IMR-90 (cell line): Measurements from ENCODE around the gene CACNG7. TPM values are rescaled to one million over a fixed set of nuclear protein-coding genes. Genes with fewer than 3 reads are reported as not detected.

Source experiments
- ATAC-seq: fragments of 200-7000 bp; cut with Tn5 transposase; 2 replicates; pipeline ENCODE4 v1.9.1; 2020; ENCODE audit warnings: low read depth, mild to moderate bottlenecking, moderate library complexity
- BruUV-seq: library from RNA; stranded (reverse); fragments of 400-500 nt; replicated peaks from 2 replicates; lab custom pipeline; 2021; lab: Mats Ljungman, UMichigan
- CTCF ChIA-PET: fragments of 300-600 bp; formaldehyde crosslinking; extraction: SDS; loops from one replicate; lab custom pipeline; 2021; ENCODE audit warnings: antibody characterized with exemption; lab: Yijun Ruan, JAX
- POLR2A ChIA-PET: fragments of 300-600 bp; sonication (Branson Sonifier 250); formaldehyde crosslinking; loops from one replicate; lab custom pipeline; 2022; ENCODE audit warnings: antibody characterized with exemption; ENCODE audit not compliant: unreplicated experiment; lab: Charles Lee
- DNase-seq: peaks from one replicate; pipeline ENCODE4 v3.0.0; 2013
- H2AFZ ChIP-seq: replicated peaks from 2 replicates; pipeline ENCODE3; 2013; ENCODE audit warnings: low read length, mild to moderate bottlenecking; ENCODE audit not compliant: poor library complexity
- H2AK5ac ChIP-seq: 2 replicates; pipeline ENCODE4 v1.6.1; 2013; ENCODE audit warnings: low read depth, low read length, inconsistent platforms
- H2AK9ac ChIP-seq: replicated peaks from 2 replicates; pipeline ENCODE3; 2013; ENCODE audit warnings: mild to moderate bottlenecking, low read depth, low read length, moderate library complexity; ENCODE audit not compliant: poor library complexity
- H2BK120ac ChIP-seq: 2 replicates; pipeline ENCODE4 v1.6.1; 2013; ENCODE audit warnings: low read depth, low read length, inconsistent platforms
- H2BK15ac ChIP-seq: 3 replicates; pipeline ENCODE4 v1.6.1; 2013; ENCODE audit warnings: low read depth, low read length, inconsistent platforms
- H2BK20ac ChIP-seq: 2 replicates; pipeline ENCODE4 v1.6.1; 2013; ENCODE audit warnings: low read depth, mild to moderate bottlenecking, inconsistent platforms, low read length, moderate library complexity
- H2BK5ac ChIP-seq: 2 replicates; pipeline ENCODE4 v1.6.1; 2013; ENCODE audit warnings: mild to moderate bottlenecking, low read depth, low read length, inconsistent platforms; ENCODE audit not compliant: poor library complexity, severe bottlenecking
- H3K14ac ChIP-seq: replicated peaks from 2 replicates; pipeline ENCODE4 v1.6.1; 2013; ENCODE audit warnings: low read depth, low read length, inconsistent platforms
- H3K18ac ChIP-seq: 2 replicates; pipeline ENCODE4 v1.6.1; 2013; ENCODE audit warnings: low read depth, low read length, control low read depth
- H3K23ac ChIP-seq: 2 replicates; pipeline ENCODE4 v1.6.1; 2013; ENCODE audit warnings: low read depth, low read length, inconsistent platforms
- H3K27ac ChIP-seq: 2 replicates; pipeline ENCODE4 v1.5.1; 2013; ENCODE audit warnings: mild to moderate bottlenecking, control low read depth, low read length; ENCODE audit not compliant: insufficient read depth
- H3K27me3 ChIP-seq: 2 replicates; pipeline ENCODE4 v1.6.1; 2013; ENCODE audit warnings: low read length; ENCODE audit not compliant: control insufficient read depth, insufficient read depth
- H3K36me3 ChIP-seq: 2 replicates; pipeline ENCODE4 v1.6.1; 2013; ENCODE audit warnings: low read length, mixed read lengths; ENCODE audit not compliant: control insufficient read depth, insufficient read depth
- H3K4ac ChIP-seq: 2 replicates; pipeline ENCODE4 v1.6.1; 2013; ENCODE audit warnings: low read depth, low read length, inconsistent platforms
- H3K4me1 ChIP-seq: 2 replicates; pipeline ENCODE4 v1.6.1; 2013; ENCODE audit warnings: low read length, mixed read lengths; ENCODE audit not compliant: control insufficient read depth, insufficient read depth
- H3K4me2 ChIP-seq: 2 replicates; pipeline ENCODE4 v1.6.1; 2013; ENCODE audit warnings: low read depth, mild to moderate bottlenecking, control low read depth, low read length, moderate library complexity
- H3K4me3 ChIP-seq: 2 replicates; pipeline ENCODE4 v1.5.1; 2013; ENCODE audit warnings: low read depth, mild to moderate bottlenecking, control low read depth, low read length, moderate library complexity; ENCODE audit not compliant: insufficient read depth
- H3K56ac ChIP-seq: 2 replicates; pipeline ENCODE4 v1.6.1; 2013; ENCODE audit warnings: low read length, inconsistent platforms; ENCODE audit not compliant: insufficient read depth; ENCODE audit errors: extremely low read depth
- H3K79me1 ChIP-seq, 2 experiments: 2 replicates each; pipeline ENCODE4 v1.6.1; 2013; ENCODE audit warnings: low read length in 2 of 2, inconsistent platforms in 1 of 2, low read depth in 1 of 2
- H3K9ac ChIP-seq: 2 replicates; pipeline ENCODE4 v1.6.1; 2013; ENCODE audit warnings: low read depth, low read length, control low read depth
- H3K9me1 ChIP-seq: 2 replicates; pipeline ENCODE4 v1.6.1; 2013; ENCODE audit warnings: low read length, inconsistent platforms; ENCODE audit not compliant: insufficient read depth
- H3K9me3 ChIP-seq: 2 replicates; pipeline ENCODE4 v1.6.1; 2013; ENCODE audit warnings: low read length; ENCODE audit not compliant: control insufficient read depth, insufficient read depth
- H4K20me1 ChIP-seq: 2 replicates; pipeline ENCODE4 v1.6.1; 2013; ENCODE audit warnings: low read length, inconsistent platforms; ENCODE audit not compliant: insufficient read depth
- H4K5ac ChIP-seq: 2 replicates; pipeline ENCODE4 v1.6.1; 2013; ENCODE audit warnings: mild to moderate bottlenecking, low read depth, low read length, control low read depth
- H4K8ac ChIP-seq, 2 experiments: 2 replicates each; pipeline ENCODE4 v1.6.1; 2013; ENCODE audit warnings: low read depth in 2 of 2, low read length in 2 of 2, control low read depth in 1 of 2, inconsistent platforms in 1 of 2
- H4K91ac ChIP-seq: 2 replicates; pipeline ENCODE4 v1.6.1; 2013; ENCODE audit warnings: low read depth, low read length, inconsistent platforms; ENCODE audit not compliant: insufficient read depth
- BHLHE40 ChIP-seq: fragments of 150-350 bp; IDR thresholded peaks from 2 replicates; pipeline ENCODE4 v1.6.1; 2016; ENCODE audit warnings: mild to moderate bottlenecking, low read depth, low read length
- CHD1 ChIP-seq: IDR thresholded peaks from 2 replicates; pipeline ENCODE4 v1.6.1; 2012; ENCODE audit warnings: low read depth, low read length, improper control_type of control experiment
- FOS ChIP-seq: fragments of 150-350 bp; IDR thresholded peaks from 2 replicates; pipeline ENCODE4 v1.6.1; 2016; ENCODE audit warnings: low read depth, low read length
- NFE2L2 ChIP-seq: fragments of 150-350 bp; IDR thresholded peaks from 2 replicates; pipeline ENCODE4 v1.6.1; 2016; ENCODE audit warnings: low read depth, mild to moderate bottlenecking, low read length
- POLR2A ChIP-seq: IDR thresholded peaks from 2 replicates; pipeline ENCODE4 v1.6.1; 2012; ENCODE audit warnings: mild to moderate bottlenecking, low read depth, low read length
- RAD21 ChIP-seq: IDR thresholded peaks from 2 replicates; pipeline ENCODE4 v1.6.1; 2012; ENCODE audit warnings: low read length, improper control_type of control experiment
- RCOR1 ChIP-seq: IDR thresholded peaks from 2 replicates; pipeline ENCODE4 v1.6.1; 2012; ENCODE audit warnings: mild to moderate bottlenecking, low read length, improper control_type of control experiment; ENCODE audit not compliant: insufficient replicate concordance
- RFX5 ChIP-seq: IDR thresholded peaks from 2 replicates; pipeline ENCODE4 v1.8.0; 2012; ENCODE audit warnings: low read depth, mild to moderate bottlenecking, low read length, moderate library complexity
- WGBS, 2 experiments: methylation state at CpG; one replicate each; pipeline versions ENCODE4 v1.1.5 to v1.1.7; 2013; ENCODE audit warnings: missing lambda C conversion rate in 2 of 2; ENCODE audit not compliant: insufficient read length in 1 of 2; ENCODE audit errors: extremely low coverage in 2 of 2; 5-methylcytosine and 5-hydroxymethylcytosine counted together
- dilution Hi-C: fragments of 300-500 bp; cut with HindIII; formaldehyde crosslinking; loops from one replicate; pipeline ENCODE4 v1.14.3; 2018; ENCODE audit warnings: low sequenced_read_pairs; ENCODE audit not compliant: unreplicated experiment
- in situ Hi-C: fragments of 300-500 bp; cut with MboI; formaldehyde crosslinking; loops from 3 replicates; pipeline ENCODE4 v1.14.3; 2019; ENCODE audit warnings: low sequenced_read_pairs, inconsistent platforms, mixed read lengths
- intact Hi-C: fragments of 100-400 bp; cut with micrococcal nuclease; formaldehyde crosslinking; loops from 2 replicates; pipeline ENCODE4 v1.10.0; 2022
- polyA plus RNA-seq, 3 experiments: library from polyadenylated mRNA; depleted of rRNA; stranded (reverse); fragments of >200 nt; gene quantifications; 2 replicates each; pipeline ENCODE4 v1.2.3, GENCODE V29; 2012; ENCODE audit warnings: low replicate concordance in 1 of 3
- total RNA-seq: library from RNA; depleted of rRNA; stranded (reverse); fragments of >200 nt; gene quantifications from 2 replicates; pipeline ENCODE4 v1.2.3, GENCODE V29; 2012
- TF ChIP-seq, protein P1 (sequence below): fragments of 150-350 bp; IDR thresholded peaks from 2 replicates; pipeline ENCODE4 v1.6.1; 2016; ENCODE audit warnings: low read depth, mild to moderate bottlenecking, low read length, moderate library complexity, borderline replicate concordance
- TF ChIP-seq, protein P2 (sequence below): conservative IDR thresholded peaks from 2 replicates; pipeline ENCODE4 v1.5.1; 2012; ENCODE audit warnings: mild to moderate bottlenecking, low read depth, low read length, improper control_type of control experiment

Gene CACNG7
- total and polyA plus RNA-seq, 2 of the 4 experiments (the other 2 are of a cell fraction), result 0.36 to 6.7 TPM

DNA sequence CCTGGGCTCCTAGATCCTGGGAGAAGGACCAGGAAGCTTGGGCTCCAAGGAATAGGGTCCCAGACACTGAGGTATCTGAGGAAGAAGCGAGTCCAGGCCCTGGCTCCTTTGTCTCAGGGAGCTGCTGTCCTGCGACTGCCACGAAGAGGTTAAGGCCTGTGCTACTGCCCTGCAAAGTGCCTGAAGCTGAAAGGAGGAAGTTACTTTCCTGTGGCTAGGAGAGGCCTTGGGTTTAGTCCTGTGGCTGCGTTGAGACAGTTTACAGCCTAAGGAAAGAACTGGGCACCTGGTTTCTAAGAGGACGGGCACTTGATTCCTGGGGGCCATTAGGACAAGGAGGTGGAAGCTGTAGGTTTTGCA, 38.6 kb upstream of the CACNG7 start:
- no peak overlapping the region for H2BK20ac ChIP-seq
- ATAC-seq, result no peak
- TF ChIP-seq RAD21 (no peak), NFE2L2 (no peak), RFX5 (no peak), CHD1 (no peak), FOS (no peak), POLR2A (no peak), RCOR1 (no peak), BHLHE40 (no peak)
- TF ChIP-seq, protein P1, sequence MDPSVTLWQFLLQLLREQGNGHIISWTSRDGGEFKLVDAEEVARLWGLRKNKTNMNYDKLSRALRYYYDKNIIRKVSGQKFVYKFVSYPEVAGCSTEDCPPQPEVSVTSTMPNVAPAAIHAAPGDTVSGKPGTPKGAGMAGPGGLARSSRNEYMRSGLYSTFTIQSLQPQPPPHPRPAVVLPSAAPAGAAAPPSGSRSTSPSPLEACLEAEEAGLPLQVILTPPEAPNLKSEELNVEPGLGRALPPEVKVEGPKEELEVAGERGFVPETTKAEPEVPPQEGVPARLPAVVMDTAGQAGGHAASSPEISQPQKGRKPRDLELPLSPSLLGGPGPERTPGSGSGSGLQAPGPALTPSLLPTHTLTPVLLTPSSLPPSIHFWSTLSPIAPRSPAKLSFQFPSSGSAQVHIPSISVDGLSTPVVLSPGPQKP, result no peak
- TF ChIP-seq, protein P2, sequence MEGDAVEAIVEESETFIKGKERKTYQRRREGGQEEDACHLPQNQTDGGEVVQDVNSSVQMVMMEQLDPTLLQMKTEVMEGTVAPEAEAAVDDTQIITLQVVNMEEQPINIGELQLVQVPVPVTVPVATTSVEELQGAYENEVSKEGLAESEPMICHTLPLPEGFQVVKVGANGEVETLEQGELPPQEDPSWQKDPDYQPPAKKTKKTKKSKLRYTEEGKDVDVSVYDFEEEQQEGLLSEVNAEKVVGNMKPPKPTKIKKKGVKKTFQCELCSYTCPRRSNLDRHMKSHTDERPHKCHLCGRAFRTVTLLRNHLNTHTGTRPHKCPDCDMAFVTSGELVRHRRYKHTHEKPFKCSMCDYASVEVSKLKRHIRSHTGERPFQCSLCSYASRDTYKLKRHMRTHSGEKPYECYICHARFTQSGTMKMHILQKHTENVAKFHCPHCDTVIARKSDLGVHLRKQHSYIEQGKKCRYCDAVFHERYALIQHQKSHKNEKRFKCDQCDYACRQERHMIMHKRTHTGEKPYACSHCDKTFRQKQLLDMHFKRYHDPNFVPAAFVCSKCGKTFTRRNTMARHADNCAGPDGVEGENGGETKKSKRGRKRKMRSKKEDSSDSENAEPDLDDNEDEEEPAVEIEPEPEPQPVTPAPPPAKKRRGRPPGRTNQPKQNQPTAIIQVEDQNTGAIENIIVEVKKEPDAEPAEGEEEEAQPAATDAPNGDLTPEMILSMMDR, result no peak
- H3K9ac ChIP-seq, result peak overlapping the region; percentile 45; the same call in 1 of the 2 replicates
- ChIA-PET POLR2A (no interaction called here), CTCF (no interaction called here)
- H3K56ac ChIP-seq, result no peak overlapping the region
- H2BK120ac ChIP-seq, result no peak overlapping the region
- 50% methylated on average over 3 of the region's 5 CpGs; no CpG with 5 or more reads in 1 of the 2 experiments for WGBS, 2 experiments
- no TSS peak for BruUV-seq
- H2AFZ ChIP-seq, result no peak overlapping the region
- 0 out of 2 replicates have a peak overlapping the region, but pooled peaks have one; percentile 31 for H3K14ac ChIP-seq
- no peak overlapping the region for H3K18ac ChIP-seq
- peak overlapping the region; percentile 54 for H3K27ac ChIP-seq
- peaks cover 34% of the 10 kb centered on the region for H3K36me3 ChIP-seq
- H4K5ac ChIP-seq, result no peak overlapping the region
- H3K27me3 ChIP-seq, result no peaks in the 10 kb centered on the region
- DNase-seq, result no peak
- intact Hi-C loops, result no loop called here
- H2AK5ac ChIP-seq, result peak overlapping the region; percentile 5; the same call in 1 of the 2 replicates
- peak overlapping the region; percentile 28; the same call in 1 of the 2 replicates for H3K23ac ChIP-seq
- H2AK9ac ChIP-seq, result peak overlapping the region; percentile 60
- H3K4me2 ChIP-seq, result peak overlapping the region; percentile 53
- in situ Hi-C loops, result loop anchor here (10.0 kb wide), 1 partner anchor 584 kb away; no protein-coding TSS in a partner anchor
- H3K9me3 ChIP-seq, result no peaks in the 10 kb centered on the region
- no peak overlapping the region for H2BK15ac ChIP-seq
- H2BK5ac ChIP-seq, result no peak overlapping the region
- H3K4me1 ChIP-seq, result peaks cover 7% of the 10 kb centered on the region
- dilution Hi-C loops, result no loop called here
- H4K91ac ChIP-seq, result no peak overlapping the region; the same call in 1 of the 2 replicates
- peak overlapping the region; percentile 13 for H3K4me3 ChIP-seq
- H4K8ac ChIP-seq, result peak overlapping the region in 1 of 2 experiments; percentile 48; a peak in 1 of 4 replicates
- H3K79me1 ChIP-seq, result peaks cover 7 to 60% of the 10 kb centered on the region in 2 experiments
- peak overlapping the region; percentile 60 for H3K4ac ChIP-seq
- H3K9me1 ChIP-seq, result peaks cover 11% of the 10 kb centered on the region; the same call in 1 of the 2 replicates
- H4K20me1 ChIP-seq, result peaks cover 49% of the 10 kb centered on the region
